H9 (cell line): Measurements from ENCODE around the gene PLXNA2. TPM values are rescaled to one million over a fixed set of nuclear protein-coding genes. Genes with fewer than 3 reads are reported as not detected.

ENCODE experiments used
- DNase-seq: peaks from one replicate; pipeline ENCODE4 v3.0.0-alpha.2; 2017
- H2AFZ ChIP-seq: one replicate; pipeline ENCODE4 v1.6.1; 2013; ENCODE audit warnings: mild to moderate bottlenecking, low read length, control low read depth, moderate library complexity
- H2AK5ac ChIP-seq: 2 replicates; pipeline ENCODE4 v1.6.1; 2013; ENCODE audit warnings: low read length, control low read depth, mixed read lengths; ENCODE audit not compliant: insufficient read length
- H2BK120ac ChIP-seq: one replicate; pipeline ENCODE4 v1.6.1; 2013; ENCODE audit warnings: low read depth, mild to moderate bottlenecking, low read length, control low read depth, inconsistent platforms; ENCODE audit not compliant: poor library complexity, severe bottlenecking
- H2BK12ac ChIP-seq: 2 replicates; pipeline ENCODE4 v1.6.1; 2013; ENCODE audit warnings: low read length, control low read depth, mixed read lengths, low read depth; ENCODE audit not compliant: insufficient read length
- H2BK15ac ChIP-seq: 2 replicates; pipeline ENCODE4 v1.6.1; 2013; ENCODE audit warnings: low read depth, low read length, control low read depth
- H2BK20ac ChIP-seq: one replicate; pipeline ENCODE4 v1.6.1; 2013; ENCODE audit warnings: low read depth, mild to moderate bottlenecking, low read length, control low read depth, inconsistent platforms; ENCODE audit not compliant: poor library complexity, severe bottlenecking
- H2BK5ac ChIP-seq: 2 replicates; pipeline ENCODE4 v1.6.1; 2013; ENCODE audit warnings: low read length, control low read depth, mixed read lengths; ENCODE audit not compliant: insufficient read length
- H3K14ac ChIP-seq: 2 replicates; pipeline ENCODE4 v1.6.1; 2013; ENCODE audit warnings: low read length, control low read depth; ENCODE audit not compliant: insufficient read depth
- H3K18ac ChIP-seq: 2 replicates; pipeline ENCODE4 v1.6.1; 2013; ENCODE audit warnings: low read depth, mild to moderate bottlenecking, mixed read lengths, low read length, control low read depth; ENCODE audit not compliant: insufficient read length
- H3K23ac ChIP-seq: 2 replicates; pipeline ENCODE4 v1.6.1; 2013; ENCODE audit warnings: low read length, control low read depth, mixed read lengths, low read depth; ENCODE audit not compliant: insufficient read length
- H3K23me2 ChIP-seq: 2 replicates; pipeline ENCODE4 v1.6.1; 2013; ENCODE audit warnings: low read depth, mild to moderate bottlenecking, mixed read lengths, low read length, control low read depth; ENCODE audit not compliant: insufficient read length, poor library complexity, severe bottlenecking
- H3K27ac ChIP-seq: 2 replicates; pipeline ENCODE4 v1.5.1; 2013; ENCODE audit warnings: low read length, control low read depth, mixed read lengths, low read depth; ENCODE audit not compliant: insufficient read length
- H3K27me3 ChIP-seq: 2 replicates; pipeline ENCODE4 v1.6.1; 2013; ENCODE audit warnings: low read length, control low read depth, inconsistent platforms; ENCODE audit not compliant: insufficient read depth
- H3K4ac ChIP-seq: 2 replicates; pipeline ENCODE4 v1.6.1; 2013; ENCODE audit warnings: low read depth, mild to moderate bottlenecking, control low read depth, inconsistent platforms, low read length, moderate library complexity
- H3K4me1 ChIP-seq: 2 replicates; pipeline ENCODE4 v1.6.1; 2013; ENCODE audit warnings: low read length, control low read depth, inconsistent platforms; ENCODE audit not compliant: insufficient read depth
- H3K4me2 ChIP-seq: 2 replicates; pipeline ENCODE4 v1.6.1; 2013; ENCODE audit warnings: low read length, control low read depth, mixed read lengths; ENCODE audit not compliant: insufficient read length, insufficient read depth
- H3K56ac ChIP-seq: 2 replicates; pipeline ENCODE4 v1.6.1; 2013; ENCODE audit warnings: low read depth, mild to moderate bottlenecking, mixed read lengths, low read length, control low read depth; ENCODE audit not compliant: insufficient read length
- H3K79me1 ChIP-seq: 2 replicates; pipeline ENCODE4 v1.6.1; 2013; ENCODE audit warnings: low read depth, mild to moderate bottlenecking, moderate library complexity, low read length, control low read depth, inconsistent platforms; ENCODE audit not compliant: insufficient read depth, poor library complexity, severe bottlenecking
- H3K79me2 ChIP-seq: 2 replicates; pipeline ENCODE4 v1.6.1; 2013; ENCODE audit warnings: low read length, control low read depth, inconsistent platforms; ENCODE audit not compliant: insufficient read depth
- H3K9ac ChIP-seq: 2 replicates; pipeline ENCODE4 v1.6.1; 2013; ENCODE audit warnings: low read length, control low read depth, mixed read lengths; ENCODE audit not compliant: insufficient read length; ENCODE audit errors: extremely low read depth
- H3K9me3 ChIP-seq: one replicate; pipeline ENCODE4 v1.6.1; 2013; ENCODE audit warnings: low read depth, low read length, inconsistent platforms; ENCODE audit not compliant: control insufficient read depth
- H3T11ph ChIP-seq: one replicate; pipeline ENCODE4 v1.6.1; 2013; ENCODE audit warnings: mild to moderate bottlenecking, low read length, control low read depth, inconsistent platforms
- H4K20me1 ChIP-seq: one replicate; pipeline ENCODE4 v1.6.1; 2013; ENCODE audit not compliant: control insufficient read depth, insufficient read length, insufficient read depth
- H4K5ac ChIP-seq: 2 replicates; pipeline ENCODE4 v1.6.1; 2013; ENCODE audit warnings: low read depth, mild to moderate bottlenecking, mixed read lengths, low read length, control low read depth; ENCODE audit not compliant: insufficient read length
- H4K8ac ChIP-seq: replicated peaks from 2 replicates; pipeline ENCODE4 v1.6.1; 2013; ENCODE audit warnings: low read length, control low read depth, mixed read lengths, low read depth; ENCODE audit not compliant: insufficient read length
- H4K91ac ChIP-seq: 2 replicates; pipeline ENCODE4 v1.6.1; 2013; ENCODE audit warnings: low read depth, mild to moderate bottlenecking, moderate library complexity, mixed read lengths, low read length, control low read depth; ENCODE audit not compliant: insufficient read length
- H3K27ac Mint-ChIP-seq, 3 experiments: 2 replicates in 2 of 3; 3 replicates in 1 of 3; pipeline ENCODE4 v1.8.0; 2020 to 2021; ENCODE audit warnings: mixed read lengths in 3 of 3, mild to moderate bottlenecking in 1 of 3, moderate library complexity in 1 of 3
- H3K27me3 Mint-ChIP-seq: 2 replicates; pipeline ENCODE4 v1.8.0; 2021; ENCODE audit warnings: low read depth, mild to moderate bottlenecking, moderate library complexity, mixed read lengths
- H3K36me3 Mint-ChIP-seq, 3 experiments: 2 replicates in 2 of 3; 3 replicates in 1 of 3; pipeline ENCODE4 v1.8.0; 2020 to 2021; ENCODE audit warnings: low read depth in 3 of 3, mixed read lengths in 3 of 3; ENCODE audit not compliant: insufficient read depth in 1 of 3
- H3K4me1 Mint-ChIP-seq, 2 experiments: 2 replicates each; pipeline ENCODE4 v1.8.0; 2020; ENCODE audit warnings: mixed read lengths in 2 of 2
- H3K4me3 Mint-ChIP-seq, 2 experiments: 2 replicates in 1 of 2; 3 replicates in 1 of 2; pipeline ENCODE4 v1.8.0; 2020 to 2021; ENCODE audit warnings: mild to moderate bottlenecking in 2 of 2, mixed read lengths in 2 of 2, moderate library complexity in 1 of 2
- H3K9me3 Mint-ChIP-seq, 2 experiments: 2 replicates in 1 of 2; 3 replicates in 1 of 2; pipeline ENCODE4 v1.8.0; 2020; ENCODE audit warnings: mild to moderate bottlenecking in 2 of 2, mixed read lengths in 2 of 2, moderate library complexity in 1 of 2
- CTCF ChIP-seq: fragments of 200-600 bp; sonication (generic); conservative IDR thresholded peaks from 3 replicates; pipeline ENCODE4 v1.8.0; 2021; ENCODE audit warnings: antibody characterized with exemption, mild to moderate bottlenecking
- WGBS: extraction: QIAGEN DNeasy Blood & Tissue Kit; methylation state at CpG from one replicate; pipeline ENCODE4 v1.1.7; 2013; ENCODE audit warnings: missing lambda C conversion rate, low lambda C conversion rate, mixed read lengths; ENCODE audit not compliant: insufficient read length; ENCODE audit errors: extremely low coverage; 5-methylcytosine and 5-hydroxymethylcytosine counted together
- total RNA-seq: library from RNA; stranded (reverse); gene quantifications from 2 replicates; pipeline ENCODE4 v1.2.1, GENCODE V29; 2021

The PLXNA2 gene
- total RNA-seq, 1 experiment from 2014 or later: 0.57 TPM

- H3K4me3 Mint-ChIP-seq: no peak overlapping the region
- H3K27ac Mint-ChIP-seq: no peak overlapping the region
- H3T11ph ChIP-seq: no peak overlapping the region
- no peak overlapping the region for H3K4me2 ChIP-seq
- H3K18ac ChIP-seq: no peak overlapping the region
- no peak overlapping the region for H4K5ac ChIP-seq
- no peaks in the 10 kb centered on the region for H3K36me3 Mint-ChIP-seq
- no peak overlapping the region for H3K23ac ChIP-seq
- no peak overlapping the region for H3K4ac ChIP-seq
- no peaks in the 10 kb centered on the region for H3K4me1 ChIP-seq
- no peak overlapping the region for H3K27ac ChIP-seq
- no peak overlapping the region for H4K8ac ChIP-seq
- no peak overlapping the region for H3K14ac ChIP-seq
- no peaks in the 10 kb centered on the region for H3K23me2 ChIP-seq
- no peaks in the 10 kb centered on the region for H3K79me2 ChIP-seq
- H3K4me1 Mint-ChIP-seq: peaks cover 14 to 25% of the 10 kb centered on the region in 2 experiments
- no peak overlapping the region for H2AFZ ChIP-seq
- no peak overlapping the region for H2BK20ac ChIP-seq
- no peak overlapping the region for H3K9ac ChIP-seq
- H3K9me3 Mint-ChIP-seq: no peaks in the 10 kb centered on the region; a peak in 1 of 5 replicates
- H3K27me3 Mint-ChIP-seq: no peaks in the 10 kb centered on the region
- H2BK12ac ChIP-seq: no peak overlapping the region
- no peak for DNase-seq
- H2BK15ac ChIP-seq: no peak overlapping the region
- no peak overlapping the region for H2BK120ac ChIP-seq
- H3K56ac ChIP-seq: no peak overlapping the region
- TF ChIP-seq CTCF: no peak
- H3K9me3 ChIP-seq: no peaks in the 10 kb centered on the region
- WGBS: no CpG with 5 or more reads among the region's 5 CpGs
- H2AK5ac ChIP-seq: no peak overlapping the region
- no peak overlapping the region for H2BK5ac ChIP-seq
- no peaks in the 10 kb centered on the region for H3K79me1 ChIP-seq
- H4K20me1 ChIP-seq: no peaks in the 10 kb centered on the region
- H3K27me3 ChIP-seq: no peaks in the 10 kb centered on the region
- H4K91ac ChIP-seq: no peak overlapping the region
These were observed 41.7 kb downstream of the PLXNA2 start for GRCh38 chr1:208202333-208202995.
